DND-41 (cell line): ENCODE data around the gene NEFH.
"Not testable (repeated sequence)": the region's sequence is repeated elsewhere in the genome, so short reads cannot be mapped to it uniquely, and the experiment has no call there.

Source experiments
- ATAC-seq: fragments of 200-7000 bp; cut with Tn5 transposase; 3 replicates; pipeline ENCODE4 v1.9.1; 2021; ENCODE audit warnings: low read depth; ENCODE audit not compliant: insufficient read depth
- DNase-seq: peaks from one replicate; pipeline ENCODE4 v3.0.0-alpha.2; 2020
- H2AFZ ChIP-seq: 2 replicates; pipeline ENCODE4 v1.6.0; 2012; ENCODE audit warnings: low read depth, low read length
- H3K27ac ChIP-seq: 2 replicates; pipeline ENCODE4 v1.5.1; 2012; ENCODE audit warnings: low read length, inconsistent platforms
- H3K27me3 ChIP-seq: fragments of 200-600 bp; sonication (generic); 2 replicates; pipeline ENCODE4 v1.6.0; 2012; ENCODE audit warnings: low read length, mild to moderate bottlenecking, inconsistent platforms; ENCODE audit not compliant: insufficient read depth, poor library complexity
- H3K36me3 ChIP-seq: 2 replicates; pipeline ENCODE4 v1.5.1; 2012; ENCODE audit warnings: low read length, inconsistent platforms; ENCODE audit not compliant: insufficient read depth
- H3K4me1 ChIP-seq: 2 replicates; pipeline ENCODE4 v1.5.1; 2012; ENCODE audit warnings: mild to moderate bottlenecking, low read length; ENCODE audit not compliant: insufficient read depth
- H3K4me2 ChIP-seq: 2 replicates; pipeline ENCODE4 v1.6.0; 2012; ENCODE audit warnings: mild to moderate bottlenecking, moderate library complexity, low read length, inconsistent platforms; ENCODE audit not compliant: insufficient read depth
- H3K4me3 ChIP-seq, 2 experiments: fragments of 200-600 bp in 1 of 2; shearing (Covaris generic) in 1 of 2; 2 replicates each; pipeline ENCODE4 v1.5.1; 2012 to 2016; ENCODE audit warnings: inconsistent platforms in 2 of 2, low read length in 2 of 2, mild to moderate bottlenecking in 2 of 2, low read depth in 1 of 2, moderate library complexity in 1 of 2
- H3K79me2 ChIP-seq: 2 replicates; pipeline ENCODE4 v1.6.0; 2012; ENCODE audit warnings: low read length, inconsistent platforms; ENCODE audit not compliant: insufficient read depth
- H3K9ac ChIP-seq: 2 replicates; pipeline ENCODE4 v1.6.0; 2012; ENCODE audit warnings: low read depth, mild to moderate bottlenecking, inconsistent platforms, low read length, moderate library complexity
- H3K9me3 ChIP-seq: 2 replicates; pipeline ENCODE4 v1.5.1; 2012; ENCODE audit warnings: low read length, moderate library complexity, mild to moderate bottlenecking, inconsistent platforms; ENCODE audit not compliant: insufficient read depth, severe bottlenecking
- H4K20me1 ChIP-seq: 2 replicates; pipeline ENCODE4 v1.6.0; 2012; ENCODE audit warnings: low read length; ENCODE audit not compliant: insufficient read depth
- CTCF ChIP-seq: IDR thresholded peaks from 2 replicates; pipeline ENCODE4 v1.5.1; 2012; ENCODE audit warnings: borderline replicate concordance, low read length, moderate library complexity, mild to moderate bottlenecking; ENCODE audit not compliant: poor library complexity, severe bottlenecking; ENCODE audit errors: extremely low read depth
- EZH2 ChIP-seq: IDR thresholded peaks from 3 replicates; pipeline ENCODE4 v1.6.1; 2012; ENCODE audit warnings: borderline replicate concordance, low read depth, mild to moderate bottlenecking, moderate library complexity, low read length, inconsistent platforms; ENCODE audit not compliant: severe bottlenecking

Gene NEFH

DNA sequence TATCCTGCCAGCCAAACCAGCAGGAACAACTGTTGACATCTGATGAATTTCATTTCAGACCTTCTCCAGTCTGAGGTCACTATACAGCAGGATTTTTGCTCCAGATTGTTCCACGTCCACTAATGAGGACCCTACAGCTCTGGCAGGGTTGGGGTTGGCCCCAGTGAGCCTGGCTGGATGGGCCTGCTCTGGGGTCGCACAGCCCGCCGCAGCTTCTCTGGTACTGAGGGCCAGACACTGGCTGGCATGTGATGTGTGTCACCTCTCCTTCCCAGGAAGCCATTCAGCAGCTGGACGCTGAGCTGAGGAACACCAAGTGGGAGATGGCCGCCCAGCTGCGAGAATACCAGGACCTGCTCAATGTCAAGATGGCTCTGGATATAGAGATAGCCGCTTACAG lies 5.4 kb downstream of the NEFH start:
- Histone ChIP-seq H3K9ac (no peak overlapping the region), H3K4me3 (no peak overlapping the region), H3K4me1 (no peaks in the 10 kb centered on the region), H3K4me2 (no peak overlapping the region), H3K9me3 (no peaks in the 10 kb centered on the region), H4K20me1 (peaks cover 5% of the 10 kb centered on the region; the same call in 1 of the 2 replicates), H3K27ac (no peak overlapping the region), H2AFZ (no peak overlapping the region), H3K79me2 (no peaks in the 10 kb centered on the region), H3K27me3 (no peaks in the 10 kb centered on the region), H3K36me3 (no peaks in the 10 kb centered on the region)
- no peak for ATAC-seq
- TF ChIP-seq EZH2 (no peak), CTCF (no peak)
- no peak for DNase-seq

DNA sequence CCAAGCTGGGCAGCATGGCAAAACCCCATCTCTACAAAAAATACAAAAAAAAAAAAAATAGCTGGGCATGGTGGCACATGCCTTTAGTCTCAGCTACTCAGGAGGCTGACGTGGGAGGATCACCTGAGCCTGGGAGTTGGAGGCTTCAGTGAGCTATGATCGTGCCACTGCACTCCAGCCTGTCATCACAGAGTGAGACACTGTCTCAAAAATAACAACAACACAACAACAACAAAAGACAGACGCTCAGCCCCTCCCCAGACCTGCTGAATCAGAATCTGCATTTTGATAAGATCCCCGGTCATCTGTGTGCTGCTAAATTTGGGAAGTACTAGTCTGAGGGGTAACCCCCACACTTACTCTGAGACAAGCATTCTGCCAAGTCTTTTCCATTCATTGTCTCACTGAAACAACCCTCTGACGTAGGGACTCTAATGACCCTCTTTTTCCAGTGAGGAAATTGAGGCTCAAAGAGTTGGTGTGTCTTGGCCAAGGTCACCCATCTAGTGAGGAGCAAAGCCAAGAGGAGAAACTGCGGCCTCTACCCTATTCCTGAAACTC lies 7.5 kb downstream of the NEFH start:
- H3K9ac ChIP-seq: no peak overlapping the region
- DNase-seq (no peak), ATAC-seq (no peak)
- TF ChIP-seq CTCF (no peak), EZH2 (no peak)
- no peaks in the 10 kb centered on the region for H3K9me3 ChIP-seq
- H2AFZ ChIP-seq: no peak overlapping the region
- no peaks in the 10 kb centered on the region for H3K79me2 ChIP-seq
- H3K4me1 ChIP-seq: no peaks in the 10 kb centered on the region
- no peak overlapping the region for H3K4me3 ChIP-seq
- H3K4me2 ChIP-seq: no peak overlapping the region
- no peak overlapping the region for H3K27ac ChIP-seq
- H3K27me3 ChIP-seq: no peaks in the 10 kb centered on the region
- H3K36me3 ChIP-seq: no peaks in the 10 kb centered on the region
- H4K20me1 ChIP-seq: peaks cover under 1% of the 10 kb centered on the region; the same call in 1 of the 2 replicates

- not testable (repeated sequence) for H3K4me3 ChIP-seq, H3K79me2 ChIP-seq, H3K36me3 ChIP-seq, H3K27me3 ChIP-seq, H3K4me1 ChIP-seq, H3K27ac ChIP-seq, H4K20me1 ChIP-seq, ATAC-seq, H2AFZ ChIP-seq, H3K9ac ChIP-seq, H3K9me3 ChIP-seq, DNase-seq, H3K4me2 ChIP-seq
Measured at GRCh38 chr22:29489127-29489780, 9.2 kb downstream of the NEFH start.

GRCh38 chr22:29491012-29491411 lies 11.0 kb downstream of the NEFH start:
- H3K4me3 ChIP-seq: no peak overlapping the region
- DNase-seq (no peak), ATAC-seq (no peak)
- no peaks in the 10 kb centered on the region for H3K27me3 ChIP-seq
- no peaks in the 10 kb centered on the region for H3K36me3 ChIP-seq
- H4K20me1 ChIP-seq: no peaks in the 10 kb centered on the region
- no peaks in the 10 kb centered on the region for H3K79me2 ChIP-seq
- peaks cover 5% of the 10 kb centered on the region for H3K9me3 ChIP-seq
- TF ChIP-seq CTCF (no peak), EZH2 (no peak)
- no peaks in the 10 kb centered on the region for H3K4me1 ChIP-seq
- H3K27ac ChIP-seq: no peak overlapping the region
- H3K4me2 ChIP-seq: no peak overlapping the region
- no peak overlapping the region for H2AFZ ChIP-seq
- H3K9ac ChIP-seq: no peak overlapping the region
